ENCODE results near the gene ZDHHC15.
A peak's percentile ranks its signal among the peaks of the same experiment; 100 is the strongest.
"Not testable (repeated sequence)": the region's sequence is repeated elsewhere in the genome, so short reads cannot be mapped to it uniquely, and the experiment has no call there.

ZDHHC15 gene, protein sequence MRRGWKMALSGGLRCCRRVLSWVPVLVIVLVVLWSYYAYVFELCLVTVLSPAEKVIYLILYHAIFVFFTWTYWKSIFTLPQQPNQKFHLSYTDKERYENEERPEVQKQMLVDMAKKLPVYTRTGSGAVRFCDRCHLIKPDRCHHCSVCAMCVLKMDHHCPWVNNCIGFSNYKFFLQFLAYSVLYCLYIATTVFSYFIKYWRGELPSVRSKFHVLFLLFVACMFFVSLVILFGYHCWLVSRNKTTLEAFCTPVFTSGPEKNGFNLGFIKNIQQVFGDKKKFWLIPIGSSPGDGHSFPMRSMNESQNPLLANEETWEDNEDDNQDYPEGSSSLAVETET
- total RNA-seq = 0.56 reads per million

DNA sequence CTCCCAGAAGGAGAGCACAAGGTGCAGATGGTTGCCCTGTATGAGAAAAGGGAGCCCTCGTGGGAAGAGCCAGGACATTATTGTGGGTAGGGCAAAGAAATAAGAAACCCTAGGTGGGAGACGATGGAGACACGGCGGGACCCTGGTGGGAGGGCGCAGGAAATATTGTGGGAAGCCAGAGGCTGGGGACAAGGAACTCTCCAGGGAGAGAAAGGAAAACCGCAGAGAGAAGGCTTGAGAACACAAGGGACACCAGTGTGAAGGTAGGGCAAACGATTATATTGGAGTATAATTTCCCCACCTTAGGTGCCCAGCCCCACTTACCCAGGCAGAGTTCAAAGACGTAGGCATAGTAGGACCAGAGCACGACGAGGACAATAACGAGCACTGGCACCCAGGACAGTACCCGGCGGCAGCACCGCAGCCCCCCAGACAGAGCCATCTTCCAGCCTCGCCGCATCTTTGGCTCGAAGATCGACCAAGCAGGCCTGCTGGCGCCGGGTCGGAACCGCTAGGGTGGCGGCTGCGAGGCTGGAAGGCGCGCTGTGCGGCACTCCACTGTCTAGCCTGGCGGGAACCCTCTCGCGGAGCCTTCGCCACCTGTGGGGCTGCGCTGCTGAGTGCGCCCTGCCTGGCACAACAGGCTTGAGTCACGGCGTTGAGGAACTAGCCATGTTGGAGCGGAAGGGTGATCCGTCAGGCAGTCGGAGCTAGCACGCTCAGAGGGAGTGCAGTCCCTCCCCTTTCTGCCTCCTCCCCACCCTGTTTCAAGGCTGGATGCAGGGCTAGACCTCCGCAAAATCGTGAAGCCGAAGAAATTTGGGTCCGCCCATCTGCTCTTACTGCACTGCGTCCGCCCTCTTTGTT is at the start of gene ZDHHC15:
Gene ZDHHC15, minus strand, starts transcription at position 473 of the 867 bp plus-strand sequence. Its CDS starts 13 bp downstream, at position 460.
- DNase-seq = peak; percentile 6

- DNase-seq = not testable (repeated sequence)
Measured at GRCh38 chrX:75560544-75560943, 37.7 kb upstream of the ZDHHC15 start.

GRCh38 chrX:75547783-75548182 is 24.9 kb upstream of the ZDHHC15 start:
- no peak for DNase-seq

DNA sequence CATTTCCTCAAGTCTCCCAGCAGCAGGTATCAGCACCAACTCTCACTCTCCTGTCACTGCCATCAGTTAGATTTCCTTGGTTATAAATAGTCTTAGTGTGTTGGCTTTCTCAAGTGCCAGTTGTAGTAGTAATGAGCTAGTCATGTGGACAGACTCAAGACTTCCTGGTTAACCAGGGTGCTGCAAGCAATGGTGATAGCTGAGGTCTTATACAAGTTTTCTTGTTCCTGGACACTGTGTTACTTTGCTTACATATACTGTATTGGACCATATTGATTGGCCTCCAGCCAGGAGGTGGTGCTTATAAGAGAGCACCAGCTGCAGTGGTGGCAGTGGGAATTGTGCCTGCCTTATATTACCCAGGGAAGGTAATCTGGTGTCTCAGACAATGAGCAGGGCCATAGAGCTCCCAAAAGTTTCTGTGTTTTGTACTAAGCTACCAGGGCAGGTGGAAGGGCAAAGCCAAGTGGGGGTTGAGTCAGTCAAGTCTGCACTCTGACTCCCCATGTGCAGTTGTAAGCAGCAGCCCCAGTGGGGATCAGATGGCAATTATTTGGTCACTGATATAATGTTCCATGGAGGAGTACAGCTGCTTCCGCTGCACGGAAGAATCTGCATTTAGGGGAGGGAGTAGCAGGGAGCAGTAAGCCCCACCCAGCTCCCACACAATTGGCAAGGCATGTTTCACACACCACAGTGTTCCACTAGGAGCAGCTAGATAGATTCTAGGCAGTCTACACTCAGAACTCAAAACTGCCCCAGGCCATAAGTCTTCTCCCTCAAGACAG is 24.1 kb upstream of the ZDHHC15 start:
- DNase-seq = no peak

- DNase-seq = no peak
Measured at GRCh38 chrX:75544786-75545185, 21.9 kb upstream of the ZDHHC15 start.

GRCh38 chrX:75483933-75484332 is 38.9 kb downstream of the ZDHHC15 start:
- no peak for DNase-seq

GRCh38 chrX:75461780-75462179 is 61.1 kb downstream of the ZDHHC15 start:
- DNase-seq = not testable (repeated sequence)

DNA sequence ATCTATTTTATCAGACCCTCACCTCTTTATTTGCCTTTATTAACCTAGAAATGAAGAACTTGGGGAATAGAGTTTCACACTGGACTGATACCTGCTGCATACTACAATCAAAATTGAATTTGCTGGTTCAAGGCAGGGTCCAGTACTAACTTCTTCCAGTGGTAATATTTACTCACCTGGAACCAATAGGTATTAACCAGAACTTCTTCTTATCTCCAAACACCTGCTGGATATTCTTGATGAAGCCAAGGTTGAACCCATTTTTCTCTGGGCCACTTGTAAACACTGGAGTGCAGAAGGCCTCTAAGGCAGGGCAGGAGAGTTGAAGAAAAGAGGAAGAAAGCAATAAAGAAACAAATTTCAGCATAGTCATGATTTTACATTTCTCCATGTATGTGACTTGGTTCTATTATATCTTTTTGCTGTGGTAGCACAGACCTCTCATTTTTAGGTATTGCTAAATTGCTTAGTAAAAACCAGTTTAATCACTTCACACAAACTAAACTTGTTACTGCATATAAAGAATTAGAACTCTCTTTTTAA is 101.1 kb downstream of the ZDHHC15 start:
- no peak for DNase-seq

DNA sequence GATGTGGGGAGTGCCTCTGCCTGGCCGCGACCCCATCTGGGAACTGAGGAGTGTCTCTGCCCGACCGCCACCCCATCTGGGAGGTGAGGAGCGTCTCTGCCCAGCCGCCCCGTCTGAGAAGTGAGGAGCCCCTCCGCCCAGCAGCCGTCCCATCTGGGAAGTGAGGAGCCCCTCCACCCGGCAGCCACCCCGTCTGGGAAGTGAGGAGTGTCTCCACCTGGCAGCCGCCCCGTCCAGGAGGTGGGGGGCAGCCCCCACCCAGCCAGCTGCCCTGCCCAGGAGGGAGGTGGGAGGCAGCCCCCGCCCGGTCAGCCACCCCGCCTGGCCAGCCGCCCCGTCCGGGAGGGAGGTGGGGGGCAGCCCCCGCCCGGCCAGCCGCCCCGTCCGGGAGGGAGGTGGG is 115.7 kb downstream of the ZDHHC15 start:
- not testable (repeated sequence) for DNase-seq

GRCh38 chrX:75390470-75390869 is 132.4 kb downstream of the ZDHHC15 start:
- DNase-seq = no peak

GRCh38 chrX:75369721-75370120 is 153.1 kb downstream of the ZDHHC15 start:
- no peak for DNase-seq

DNA sequence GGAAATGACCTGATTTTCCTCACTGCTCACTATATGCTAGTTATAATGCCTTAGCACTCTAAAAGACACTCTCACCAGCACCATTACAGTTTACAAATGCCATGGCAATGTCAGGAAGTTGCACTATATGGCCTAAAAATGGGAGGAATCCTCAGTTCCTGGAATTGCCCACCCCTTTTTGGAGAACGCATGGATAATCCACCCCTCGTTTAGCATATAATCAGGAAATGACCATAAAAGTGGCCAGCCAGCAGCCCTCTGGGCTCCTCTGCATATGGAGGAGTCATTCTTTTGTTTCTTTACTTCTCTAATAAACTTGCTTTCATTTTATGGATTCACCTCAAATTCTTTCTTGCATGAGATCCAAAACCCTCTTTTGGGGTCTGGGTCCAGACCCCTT is 156.0 kb downstream of the ZDHHC15 start:
- DNase-seq = no peak

GRCh38 chrX:75365243-75365975 is 157.4 kb downstream of the ZDHHC15 start:
- no peak for DNase-seq

DNA sequence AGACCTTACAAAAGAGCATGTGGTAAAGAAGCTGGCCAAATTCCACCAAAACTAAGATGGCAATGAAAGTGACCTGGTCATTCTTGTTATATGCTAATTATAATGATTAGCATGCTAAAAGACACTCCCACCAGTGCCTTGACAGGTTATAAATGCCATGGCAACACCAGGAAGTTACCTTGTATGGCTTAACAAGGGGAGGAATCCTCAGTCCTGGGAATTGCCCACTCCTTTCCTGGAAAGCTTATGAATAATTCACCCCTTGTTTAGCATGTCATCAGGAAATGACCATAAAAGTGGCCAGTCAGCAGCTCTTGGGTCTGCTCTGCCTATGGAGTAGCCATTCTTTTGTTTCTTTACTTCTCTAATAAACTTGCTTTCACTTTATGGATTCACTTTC is 161.0 kb downstream of the ZDHHC15 start:
- no peak for DNase-seq

GRCh38 chrX:75348601-75349000 is 174.2 kb downstream of the ZDHHC15 start:
- not testable (repeated sequence) for DNase-seq

DNA sequence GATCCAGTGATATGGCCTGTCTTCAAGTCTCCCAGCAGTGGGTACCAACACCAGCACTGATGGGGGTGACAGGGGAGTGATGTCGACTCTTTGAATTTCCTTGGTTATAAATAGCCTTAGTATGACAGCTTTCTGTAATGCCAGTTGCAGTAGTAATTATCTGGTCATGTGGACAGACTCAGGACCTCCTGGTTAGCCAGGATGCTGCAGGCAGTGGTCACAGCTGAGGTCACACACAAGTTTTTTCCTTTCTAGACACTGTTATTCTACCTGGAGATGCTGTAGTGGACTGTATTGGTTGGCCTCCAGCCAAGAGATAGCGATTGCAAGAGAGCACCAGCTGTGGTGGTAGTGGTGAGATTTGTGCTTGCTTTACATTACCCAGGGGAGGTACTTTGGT is 185.3 kb downstream of the ZDHHC15 start:
- no peak for DNase-seq

GRCh38 chrX:75335127-75335458 is 187.7 kb downstream of the ZDHHC15 start:
- DNase-seq = no peak

DNA sequence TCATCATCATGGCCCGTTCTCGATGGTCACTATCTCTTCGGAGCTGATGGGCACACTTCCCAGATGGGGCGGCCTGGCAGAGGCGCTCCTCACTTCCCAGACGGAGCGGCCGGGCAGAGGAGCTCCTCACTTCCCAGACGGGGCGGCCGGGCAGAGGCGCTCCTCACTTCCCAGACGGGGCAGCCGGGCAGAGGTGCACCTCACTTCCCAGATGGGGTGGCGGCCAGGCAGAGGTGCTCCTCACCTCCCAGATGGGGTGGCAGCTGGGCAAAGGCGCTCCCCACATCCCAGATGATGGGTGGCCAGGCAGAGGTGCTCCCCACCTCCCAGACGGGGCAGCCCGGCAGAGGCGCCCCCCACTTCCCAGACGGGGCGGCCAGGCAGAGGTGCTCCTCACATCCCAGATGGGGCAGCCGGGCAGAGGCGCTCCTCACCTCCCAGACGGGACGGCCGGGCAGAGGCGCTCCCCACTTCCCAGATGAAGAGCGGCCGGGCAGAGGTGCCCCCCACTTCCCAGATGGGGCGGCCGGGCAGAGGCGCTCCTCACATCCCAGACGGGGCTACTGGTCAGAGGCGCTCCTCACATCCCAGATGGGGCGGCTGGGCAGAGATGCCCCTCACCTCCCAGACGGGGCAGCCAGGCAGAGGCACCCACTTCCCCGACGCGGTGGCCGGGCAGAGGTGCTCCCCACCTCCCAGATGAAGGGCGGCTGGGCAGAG is 188.3 kb downstream of the ZDHHC15 start:
- not testable (repeated sequence) for DNase-seq

DNA sequence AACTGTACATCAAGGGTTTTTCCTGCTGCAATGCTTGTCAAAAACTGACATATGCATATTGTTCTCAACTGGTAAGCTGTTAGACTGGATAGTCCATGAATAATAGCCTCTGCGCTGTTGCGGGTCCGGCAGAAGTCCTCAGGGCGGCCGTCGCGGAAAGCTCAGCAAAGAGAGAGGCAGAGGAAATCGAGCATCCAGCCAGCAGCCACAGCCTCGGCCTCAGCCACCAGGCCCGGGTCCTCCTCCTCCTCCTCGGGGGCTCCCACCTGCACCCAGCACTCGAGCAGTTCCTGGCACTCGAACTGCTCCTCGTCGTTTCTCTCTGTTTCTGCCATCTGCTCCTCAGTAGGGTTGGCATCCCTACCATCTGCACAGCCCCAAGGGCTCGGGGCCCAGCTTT is 195.2 kb downstream of the ZDHHC15 start:
- no peak for DNase-seq
